ENCODE results near the gene FAM180A. TPM values are rescaled to one million over a fixed set of nuclear protein-coding genes. Genes with fewer than 3 reads are reported as not detected.
"Not testable (repeated sequence)": the region's sequence is repeated elsewhere in the genome, so short reads cannot be mapped to it uniquely, and the experiment has no call there.

Gene FAM180A
- 2.6 and 3.1 TPM in 2 replicates for total RNA-seq
- 5.7 TPM for polyA plus RNA-seq (2012)

- peak; percentile 81 for DNase-seq (ENCODE audit: low read depth)
Observed at GRCh38 chr7:135748770-135749169, at the start of gene FAM180A. TSS of gene FAM180A (minus strand) at chr7:135748813. CDS start at chr7:135748580, 233 bp downstream.

GRCh38 chr7:135798095-135798494 is 49.5 kb upstream of the FAM180A start:
- DNase-seq (ENCODE audit: low read depth), result no peak

GRCh38 chr7:135795846-135796570 is 47.4 kb upstream of the FAM180A start:
- DNase-seq (ENCODE audit: low read depth), result no peak

- no peak for DNase-seq (ENCODE audit: low read depth)
Observed at GRCh38 chr7:135793841-135794240, 45.2 kb upstream of the FAM180A start.

GRCh38 chr7:135792866-135793265 is 44.3 kb upstream of the FAM180A start:
- peak; percentile 77 for DNase-seq (ENCODE audit: low read depth)

GRCh38 chr7:135792363-135792668 is 43.7 kb upstream of the FAM180A start:
- no peak for DNase-seq (ENCODE audit: low read depth)

GRCh38 chr7:135791543-135792362 is 43.1 kb upstream of the FAM180A start:
- no peak for DNase-seq (ENCODE audit: low read depth)

- no peak for DNase-seq (ENCODE audit: low read depth)
Observed at GRCh38 chr7:135790371-135790977, 41.9 kb upstream of the FAM180A start.

- DNase-seq (ENCODE audit: low read depth), result peak; percentile 74
Observed at GRCh38 chr7:135789956-135790355, 41.3 kb upstream of the FAM180A start.

- DNase-seq (ENCODE audit: low read depth), result peak; percentile 76
Observed at GRCh38 chr7:135789431-135789830, 40.8 kb upstream of the FAM180A start.

GRCh38 chr7:135786911-135787310 is 38.3 kb upstream of the FAM180A start:
- no peak for DNase-seq (ENCODE audit: low read depth)

GRCh38 chr7:135785065-135785464 is 36.5 kb upstream of the FAM180A start:
- DNase-seq (ENCODE audit: low read depth), result no peak

- no peak for DNase-seq (ENCODE audit: low read depth)
Observed at GRCh38 chr7:135784013-135784412, 35.4 kb upstream of the FAM180A start.

- no peak for DNase-seq (ENCODE audit: low read depth)
Observed at GRCh38 chr7:135782801-135783200, 34.2 kb upstream of the FAM180A start.

- no peak for DNase-seq (ENCODE audit: low read depth)
Observed at GRCh38 chr7:135782377-135782776, 33.8 kb upstream of the FAM180A start.

GRCh38 chr7:135777626-135778398 is 29.2 kb upstream of the FAM180A start:
- no peak for DNase-seq (ENCODE audit: low read depth)

GRCh38 chr7:135775915-135776314 is 27.3 kb upstream of the FAM180A start:
- not testable (repeated sequence) for DNase-seq (ENCODE audit: low read depth)

- DNase-seq (ENCODE audit: low read depth), result no peak
Observed at GRCh38 chr7:135775230-135775629, 26.6 kb upstream of the FAM180A start.

GRCh38 chr7:135774284-135774683 is 25.7 kb upstream of the FAM180A start:
- peak; percentile 76 for DNase-seq (ENCODE audit: low read depth)

GRCh38 chr7:135773464-135773863 is 24.9 kb upstream of the FAM180A start:
- no peak for DNase-seq (ENCODE audit: low read depth)

- DNase-seq (ENCODE audit: low read depth), result peak; percentile 55
Observed at GRCh38 chr7:135772639-135773222, 24.1 kb upstream of the FAM180A start.
